H1 (cell line): ENCODE measurements around the gene ERH.

ENCODE experiments used
- CTCF ChIP-seq, 3 experiments: IDR thresholded peaks; 1 replicate in 2 of 3; 2 replicates in 1 of 3; pipeline versions ENCODE4 v1.5.1 to v1.6.1; 2011; ENCODE audit warnings: low read length in 3 of 3, mild to moderate bottlenecking in 3 of 3, inconsistent platforms in 2 of 3, low read depth in 1 of 3, moderate library complexity in 1 of 3; ENCODE audit not compliant: insufficient read depth in 1 of 3; ENCODE audit errors: control extremely low read depth in 1 of 3
- GTF2F1 ChIP-seq: IDR thresholded peaks from 2 replicates; pipeline ENCODE4 v1.6.1; 2012; ENCODE audit warnings: low read depth, low read length, improper control_type of control experiment, borderline replicate concordance
- MAX ChIP-seq: IDR thresholded peaks from 2 replicates; pipeline ENCODE4 v1.6.1; 2012; ENCODE audit warnings: inconsistent platforms
- POLR2A ChIP-seq, 2 experiments: IDR thresholded peaks; 1 replicate in 1 of 2; 2 replicates in 1 of 2; pipeline ENCODE4 v1.6.1; 2011; ENCODE audit warnings: low read depth in 2 of 2, low read length in 2 of 2, mild to moderate bottlenecking in 2 of 2; ENCODE audit errors: control extremely low read depth in 1 of 2

- TF ChIP-seq CTCF (IDR thresholded peaks at IDR 0.05; ENCODE audit: control extremely low read depth in 1 of 3, insufficient read depth in 1 of 3, low read depth in 1 of 3, low read length in 3 of 3): no peak
- TF ChIP-seq GTF2F1: no peak
- TF ChIP-seq MAX: no peak
- TF ChIP-seq POLR2A (IDR thresholded peaks at IDR 0.05; ENCODE audit: control extremely low read depth in 1 of 2, low read depth in 2 of 2, low read length in 2 of 2): no peak
These were observed 32.0 kb downstream of the ERH start for GRCh38 chr14:69366069-69366468.
